HG02759 (cell line): ENCODE measurements around the gene ZNF512B.
"Not testable (repeated sequence)": the region's sequence is repeated elsewhere in the genome, so short reads cannot be mapped to it uniquely, and the experiment has no call there.

Experiments
- ATAC-seq: cut with Tn5 transposase; IDR thresholded peaks from one replicate; pipeline ENCODE4 v1.9.1; 2021; ENCODE audit warnings: mild to moderate bottlenecking, moderate library complexity; ENCODE audit not compliant: unreplicated experiment

Gene ZNF512B

GRCh38 chr20:63963784-63964301, 5.9 kb downstream of the ZNF512B start:
- ATAC-seq = no peak

- ATAC-seq = no peak
Observed at GRCh38 chr20:63963348-63963741, 6.4 kb downstream of the ZNF512B start.

GRCh38 chr20:63962426-63963347, 7.0 kb downstream of the ZNF512B start:
- no peak for ATAC-seq

- ATAC-seq = no peak
Observed at GRCh38 chr20:63961664-63962425, 7.9 kb downstream of the ZNF512B start.

GRCh38 chr20:63960654-63961621, 8.8 kb downstream of the ZNF512B start:
- ATAC-seq = not testable (repeated sequence)

- ATAC-seq = no peak
Observed at GRCh38 chr20:63959699-63960075, 10.0 kb downstream of the ZNF512B start.

- ATAC-seq = no peak
Observed at GRCh38 chr20:63958964-63959698, 10.6 kb downstream of the ZNF512B start.

GRCh38 chr20:63958471-63958870, 11.3 kb downstream of the ZNF512B start:
- ATAC-seq = no peak

GRCh38 chr20:63957690-63958441, 11.9 kb downstream of the ZNF512B start:
- no peak for ATAC-seq

GRCh38 chr20:63957004-63957689, 12.6 kb downstream of the ZNF512B start:
- ATAC-seq = peak; percentile 28

- no peak for ATAC-seq
Observed at GRCh38 chr20:63956664-63957003, 13.1 kb downstream of the ZNF512B start.

- peak; percentile 78 for ATAC-seq
Observed at GRCh38 chr20:63955827-63956663, 13.7 kb downstream of the ZNF512B start, which contains the start of gene UCKL1. Gene UCKL1, minus strand, starts transcription at chr20:63956416. Its CDS starts 44 bp downstream, at chr20:63956372.

- peak; percentile 20 for ATAC-seq
Observed at GRCh38 chr20:63955281-63955826, 14.4 kb downstream of the ZNF512B start.

GRCh38 chr20:63953764-63954429, 15.8 kb downstream of the ZNF512B start:
- ATAC-seq = no peak

GRCh38 chr20:63952769-63953168, 17.0 kb downstream of the ZNF512B start:
- no peak for ATAC-seq

- ATAC-seq = no peak
Observed at GRCh38 chr20:63952210-63952535, 17.6 kb downstream of the ZNF512B start.
